GM18505 (cell line): Measurements from ENCODE around the gene PPP1R27.

Source experiments
- ATAC-seq: cut with Tn5 transposase; IDR thresholded peaks from one replicate; pipeline ENCODE4 v1.9.1; 2021; ENCODE audit not compliant: unreplicated experiment
- POLR2A ChIP-seq: IDR thresholded peaks from 4 replicates; pipeline ENCODE4 v1.6.1; 2011; ENCODE audit warnings: borderline replicate concordance; ENCODE audit not compliant: insufficient read depth, insufficient read length; ENCODE audit errors: extremely low read depth

The PPP1R27 gene

GRCh38 chr17:81834831-81835267 lies at the start of gene PPP1R27:
TSS of gene PPP1R27 (minus strand) at chr17:81835050. CDS start at chr17:81834953, 97 bp downstream.
- no peak for TF ChIP-seq POLR2A
- ATAC-seq, result no peak

- no peak for ATAC-seq
- no peak for TF ChIP-seq POLR2A
Observed at GRCh38 chr17:81884520-81884919, 49.7 kb upstream of the PPP1R27 start.

- TF ChIP-seq POLR2A, result no peak
- no peak for ATAC-seq
Observed at GRCh38 chr17:81879121-81879520, 44.3 kb upstream of the PPP1R27 start.

GRCh38 chr17:81878294-81878693 lies 43.4 kb upstream of the PPP1R27 start:
- no peak for ATAC-seq
- no peak for TF ChIP-seq POLR2A

GRCh38 chr17:81877569-81877968 lies 42.7 kb upstream of the PPP1R27 start:
- TF ChIP-seq POLR2A, result no peak
- no peak for ATAC-seq

GRCh38 chr17:81871387-81872230 lies 36.8 kb upstream of the PPP1R27 start:
- peak; percentile 51 for ATAC-seq
- peak; percentile 80 for TF ChIP-seq POLR2A

- no peak for TF ChIP-seq POLR2A
- peak; percentile 20 for ATAC-seq
Observed at GRCh38 chr17:81870981-81871386, 36.1 kb upstream of the PPP1R27 start, which contains the start of gene ARHGDIA. TSS of gene ARHGDIA (minus strand) at chr17:81871337. CDS start at chr17:81869930, 1,407 bp downstream.

- peak; percentile 7 for ATAC-seq
- TF ChIP-seq POLR2A, result no peak
Observed at GRCh38 chr17:81870131-81870980, 35.5 kb upstream of the PPP1R27 start.

- no peak for TF ChIP-seq POLR2A
- no peak for ATAC-seq
Observed at GRCh38 chr17:81869221-81870130, 34.6 kb upstream of the PPP1R27 start.

- ATAC-seq, result no peak
Observed at GRCh38 chr17:81868674-81869220, 33.9 kb upstream of the PPP1R27 start.

GRCh38 chr17:81867991-81868673 lies 33.3 kb upstream of the PPP1R27 start:
- ATAC-seq, result no peak
- TF ChIP-seq POLR2A, result no peak

More at GRCh38 chr17:81868674-81869220, 33.9 kb upstream of the PPP1R27 start:
- TF ChIP-seq POLR2A, result peak; percentile 9

- no peak for ATAC-seq
- TF ChIP-seq POLR2A, result peak; percentile 59
Observed at GRCh38 chr17:81867170-81867990, 32.5 kb upstream of the PPP1R27 start.
